Mesenchymal stem cell (in vitro differentiated cells and primary cell): ENCODE measurements around the gene HTRA2.

Source experiments
- DNase-seq: peaks from one replicate; pipeline ENCODE4 v3.0.0-alpha.2; 2013
- H2AFZ ChIP-seq: one replicate; pipeline ENCODE4 v1.6.1; 2013; ENCODE audit warnings: low read depth, mild to moderate bottlenecking, control low read depth, inconsistent platforms, low read length, moderate library complexity
- H2AK5ac ChIP-seq: 2 replicates; pipeline ENCODE4 v1.6.1; 2013; ENCODE audit warnings: low read length, moderate library complexity, mild to moderate bottlenecking, inconsistent platforms; ENCODE audit not compliant: severe bottlenecking
- H2BK120ac ChIP-seq: one replicate; pipeline ENCODE4 v1.6.1; 2013; ENCODE audit warnings: low read depth, mild to moderate bottlenecking, inconsistent platforms, low read length, moderate library complexity
- H2BK12ac ChIP-seq, 2 experiments: one replicate each; pipeline ENCODE4 v1.6.1; 2013; ENCODE audit warnings: inconsistent platforms in 2 of 2, low read length in 2 of 2, mild to moderate bottlenecking in 2 of 2, moderate library complexity in 2 of 2, control low read depth in 1 of 2
- H2BK15ac ChIP-seq: one replicate; pipeline ENCODE4 v1.6.1; 2013; ENCODE audit warnings: mild to moderate bottlenecking, low read depth, inconsistent platforms; ENCODE audit not compliant: poor library complexity, severe bottlenecking
- H2BK5ac ChIP-seq: 2 replicates; pipeline ENCODE4 v1.6.1; 2013; ENCODE audit warnings: low read depth, mild to moderate bottlenecking, low read length, control low read depth, inconsistent platforms; ENCODE audit not compliant: poor library complexity, severe bottlenecking
- H3K14ac ChIP-seq, 2 experiments: one replicate each; pipeline ENCODE4 v1.6.1; 2013; ENCODE audit warnings: inconsistent platforms in 2 of 2, low read length in 2 of 2, control low read depth in 1 of 2, mild to moderate bottlenecking in 1 of 2, moderate library complexity in 1 of 2
- H3K18ac ChIP-seq, 2 experiments: one replicate each; pipeline ENCODE4 v1.6.1; 2013; ENCODE audit warnings: inconsistent platforms in 2 of 2, low read length in 2 of 2, control low read depth in 1 of 2, low read depth in 1 of 2, mild to moderate bottlenecking in 1 of 2
- H3K23ac ChIP-seq, 2 experiments: one replicate each; pipeline ENCODE4 v1.6.1; 2013; ENCODE audit warnings: inconsistent platforms in 2 of 2, low read length in 2 of 2, mild to moderate bottlenecking in 2 of 2, moderate library complexity in 2 of 2, control low read depth in 1 of 2
- H3K27ac ChIP-seq: 2 replicates; pipeline ENCODE4 v1.5.1; 2013; ENCODE audit warnings: mild to moderate bottlenecking, moderate library complexity, low read length, control low read depth, inconsistent platforms; ENCODE audit not compliant: poor library complexity, severe bottlenecking
- H3K27me3 ChIP-seq, 2 experiments: 2 replicates each; pipeline versions ENCODE4 v1.6.1 to v1.7.0; 2013; ENCODE audit warnings: low read length in 2 of 2, mild to moderate bottlenecking in 2 of 2, moderate library complexity in 2 of 2, control low read depth in 1 of 2, inconsistent platforms in 1 of 2; ENCODE audit not compliant: control insufficient read depth in 1 of 2, insufficient read depth in 1 of 2
- H3K36me3 ChIP-seq, 2 experiments: 2 replicates each; pipeline versions ENCODE4 v1.6.1 to v1.7.0; 2013; ENCODE audit warnings: low read length in 2 of 2, control low read depth in 1 of 2, inconsistent platforms in 1 of 2, low read depth in 1 of 2, mild to moderate bottlenecking in 1 of 2; ENCODE audit not compliant: insufficient read depth in 2 of 2, control insufficient read depth in 1 of 2
- H3K4ac ChIP-seq, 2 experiments: one replicate each; pipeline ENCODE4 v1.6.1; 2013; ENCODE audit warnings: inconsistent platforms in 2 of 2, low read length in 2 of 2, mild to moderate bottlenecking in 2 of 2, moderate library complexity in 2 of 2, control low read depth in 1 of 2, low read depth in 1 of 2
- H3K4me1 ChIP-seq: 2 replicates; pipeline ENCODE4 v1.6.1; 2013; ENCODE audit warnings: low read depth, low read length, control low read depth; ENCODE audit not compliant: control insufficient read depth, insufficient read depth
- H3K4me2 ChIP-seq: 2 replicates; pipeline ENCODE4 v1.6.1; 2013; ENCODE audit warnings: low read length, mild to moderate bottlenecking, inconsistent platforms; ENCODE audit not compliant: poor library complexity, severe bottlenecking
- H3K4me3 ChIP-seq, 2 experiments: 2 replicates each; pipeline versions ENCODE4 v1.5.1 to v1.7.0; 2013; ENCODE audit warnings: low read length in 2 of 2, mild to moderate bottlenecking in 2 of 2, control low read depth in 1 of 2, low read depth in 1 of 2; ENCODE audit not compliant: insufficient read depth in 1 of 2
- H3K79me1 ChIP-seq: replicated peaks from 2 replicates; pipeline ENCODE4 v1.6.1; 2013; ENCODE audit warnings: mild to moderate bottlenecking, control low read depth, low read length, inconsistent platforms; ENCODE audit not compliant: poor library complexity, severe bottlenecking
- H3K9ac ChIP-seq: 2 replicates; pipeline ENCODE4 v1.7.0; 2013; ENCODE audit warnings: mild to moderate bottlenecking, low read length, moderate library complexity
- H3K9me3 ChIP-seq: 2 replicates; pipeline ENCODE4 v1.7.0; 2013; ENCODE audit warnings: mild to moderate bottlenecking, low read length; ENCODE audit not compliant: control insufficient read depth
- H4K8ac ChIP-seq: one replicate; pipeline ENCODE4 v1.6.1; 2013; ENCODE audit warnings: inconsistent platforms, mild to moderate bottlenecking, low read length, moderate library complexity
- H4K91ac ChIP-seq: one replicate; pipeline ENCODE4 v1.6.1; 2013; ENCODE audit warnings: mild to moderate bottlenecking, low read length, inconsistent platforms
- WGBS: methylation state at CpG from one replicate; pipeline ENCODE4 v1.1.7; 2013; ENCODE audit warnings: mixed read lengths; 5-methylcytosine and 5-hydroxymethylcytosine counted together

Gene HTRA2

DNA sequence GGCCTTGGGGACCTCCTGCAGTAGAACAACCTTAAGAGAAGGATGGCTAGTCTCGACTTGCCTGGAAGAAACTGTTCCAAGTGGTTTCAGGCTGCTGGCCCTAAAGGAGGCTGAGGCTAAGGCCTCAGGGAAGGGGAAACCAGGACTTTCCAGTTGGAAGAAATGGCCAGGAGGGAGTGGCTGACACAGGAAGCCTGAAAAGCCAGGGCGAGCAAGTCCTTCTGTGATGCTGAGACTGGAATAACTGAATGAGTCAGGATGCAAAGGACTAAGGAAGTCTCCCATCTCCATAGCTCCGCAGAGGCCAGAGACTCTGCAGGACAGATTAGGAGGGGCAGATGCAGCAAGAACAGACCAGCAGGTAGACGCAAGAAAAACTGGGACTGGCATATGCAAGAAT is 7.4 kb downstream of the HTRA2 start:
- H4K8ac ChIP-seq, result no peak overlapping the region
- DNase-seq, result no peak
- H3K23ac ChIP-seq, result no peak overlapping the region
- no peak overlapping the region for H3K18ac ChIP-seq
- no peak overlapping the region for H3K4ac ChIP-seq
- H3K4me1 ChIP-seq, result no peaks in the 10 kb centered on the region
- H3K14ac ChIP-seq, result no peak overlapping the region
- no peak overlapping the region for H2BK12ac ChIP-seq
- H3K4me3 ChIP-seq, result no peak overlapping the region
- no peak overlapping the region for H2AFZ ChIP-seq
- H3K9ac ChIP-seq, result peak overlapping the region; percentile 25
- peaks cover 3% of the 10 kb centered on the region for H3K79me1 ChIP-seq
- no peak overlapping the region for H4K91ac ChIP-seq
- no peak overlapping the region for H2AK5ac ChIP-seq
- no peak overlapping the region for H2BK5ac ChIP-seq
- no peak overlapping the region for H2BK15ac ChIP-seq
- no peaks in the 10 kb centered on the region for H3K9me3 ChIP-seq
- H3K36me3 ChIP-seq, result peaks cover 19 to 21% of the 10 kb centered on the region in 2 experiments
- 67% methylated on average over 4 of the region's 4 CpGs for WGBS
- H2BK120ac ChIP-seq, result no peak overlapping the region
- H3K27me3 ChIP-seq, result peaks cover 0 to 5% of the 10 kb centered on the region in 2 experiments
- no peak overlapping the region for H3K4me2 ChIP-seq
- no peak overlapping the region for H3K27ac ChIP-seq

DNA sequence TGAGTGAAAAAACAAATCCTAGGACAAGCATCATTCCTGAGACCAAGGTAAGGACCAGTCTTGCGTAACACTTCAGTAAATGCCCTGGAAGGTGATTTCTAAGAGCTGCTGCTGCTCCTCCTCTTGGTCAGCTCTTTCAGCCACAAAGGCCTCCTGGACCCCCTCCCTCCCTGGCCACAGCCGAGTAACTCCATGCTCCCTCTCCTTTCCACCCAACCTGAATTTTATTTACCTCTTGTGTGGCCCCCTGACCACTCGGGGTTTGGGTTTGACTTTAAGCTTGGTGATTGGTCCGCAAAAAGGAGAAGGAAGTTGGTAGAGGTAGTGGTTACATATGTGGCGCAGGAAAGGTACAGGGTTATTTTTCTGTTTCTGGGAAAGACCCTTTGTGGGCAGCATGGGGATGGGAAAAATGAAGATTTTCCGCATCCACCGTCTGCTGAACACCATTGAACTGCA is 9.2 kb downstream of the HTRA2 start:
- Histone ChIP-seq H4K91ac (no peak overlapping the region), H3K18ac (no peak overlapping the region), H2BK5ac (no peak overlapping the region), H2AK5ac (no peak overlapping the region), H4K8ac (no peak overlapping the region), H3K23ac (no peak overlapping the region), H3K79me1 (no peaks in the 10 kb centered on the region), H3K4me1 (no peaks in the 10 kb centered on the region), H3K27ac (no peak overlapping the region), H3K4ac (no peak overlapping the region), H3K27me3 (peaks cover 0 to 5% of the 10 kb centered on the region in 2 experiments), H2BK15ac (no peak overlapping the region), H2BK120ac (no peak overlapping the region), H3K9ac (no peak overlapping the region), H2AFZ (no peak overlapping the region), H3K4me3 (no peak overlapping the region), H2BK12ac (no peak overlapping the region), H3K36me3 (peaks cover 4 to 7% of the 10 kb centered on the region in 2 experiments), H3K9me3 (no peaks in the 10 kb centered on the region), H3K14ac (no peak overlapping the region), H3K4me2 (no peak overlapping the region)
- DNase-seq, result no peak
- 96% methylated on average over 7 of the region's 7 CpGs for WGBS

DNA sequence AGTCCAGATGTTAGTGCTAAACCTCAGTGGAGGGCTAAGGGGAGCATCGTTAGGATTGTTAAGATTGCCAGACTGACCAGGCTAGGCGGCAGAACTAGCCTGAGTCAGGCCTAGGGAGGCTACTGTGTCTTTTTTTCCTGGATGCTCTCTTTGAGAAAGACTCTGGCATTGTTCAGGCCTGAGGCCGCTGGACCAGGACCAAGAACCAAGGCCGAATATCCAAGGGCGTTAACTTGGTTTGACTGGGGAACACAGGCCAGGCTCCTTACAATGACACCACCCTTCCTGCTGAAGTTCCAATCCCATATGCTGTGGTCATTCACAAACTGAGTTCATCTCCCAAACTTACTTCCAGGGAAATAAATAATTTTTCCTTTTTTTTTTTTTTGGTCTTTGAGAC is 10.6 kb downstream of the HTRA2 start:
- Histone ChIP-seq H3K79me1 (no peaks in the 10 kb centered on the region), H3K27ac (no peak overlapping the region), H3K4me3 (peak overlapping the region in 1 of 2 experiments; percentile 3), H3K23ac (no peak overlapping the region), H4K8ac (no peak overlapping the region), H3K9ac (peak overlapping the region; percentile 52), H2BK120ac (no peak overlapping the region), H3K4ac (no peak overlapping the region), H3K36me3 (no peaks in the 10 kb centered on the region), H2BK15ac (no peak overlapping the region), H3K14ac (no peak overlapping the region), H3K27me3 (peaks cover 0 to 5% of the 10 kb centered on the region in 2 experiments), H2AK5ac (no peak overlapping the region), H2AFZ (no peak overlapping the region), H2BK12ac (no peak overlapping the region), H4K91ac (no peak overlapping the region), H3K18ac (no peak overlapping the region), H3K4me1 (no peaks in the 10 kb centered on the region), H3K9me3 (no peaks in the 10 kb centered on the region), H2BK5ac (no peak overlapping the region), H3K4me2 (no peak overlapping the region)
- WGBS, result 95% methylated on average over 5 of the region's 5 CpGs
- DNase-seq, result no peak

DNA sequence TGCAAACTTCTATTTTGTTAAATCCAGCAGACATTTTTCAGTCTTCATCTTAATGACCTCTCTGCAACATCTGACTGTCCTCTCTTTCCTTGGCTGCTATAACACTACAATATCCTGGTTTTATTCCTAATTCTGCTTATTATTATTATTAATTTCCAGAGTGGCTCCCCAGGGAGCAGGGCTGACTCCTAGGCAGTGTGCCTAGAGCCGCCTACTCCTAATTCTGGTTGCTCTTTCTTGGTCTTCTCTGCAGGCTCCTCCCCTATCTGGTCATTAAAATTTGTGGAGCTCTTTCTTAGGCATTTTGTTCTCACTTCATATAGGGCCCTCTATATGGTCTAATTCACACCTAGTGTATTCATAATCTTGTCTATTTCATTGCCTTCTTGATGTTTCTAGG is 13.2 kb downstream of the HTRA2 start:
- Histone ChIP-seq H2BK120ac (no peak overlapping the region), H2AFZ (no peak overlapping the region), H3K23ac (no peak overlapping the region), H4K8ac (no peak overlapping the region), H2BK12ac (no peak overlapping the region), H3K27ac (no peak overlapping the region), H3K14ac (no peak overlapping the region), H2AK5ac (no peak overlapping the region), H2BK5ac (no peak overlapping the region), H3K36me3 (no peaks in the 10 kb centered on the region), H3K4me1 (no peaks in the 10 kb centered on the region), H3K79me1 (no peaks in the 10 kb centered on the region), H3K18ac (no peak overlapping the region), H3K9ac (no peak overlapping the region), H3K27me3 (peaks cover 0 to 5% of the 10 kb centered on the region in 2 experiments), H4K91ac (no peak overlapping the region), H3K4ac (no peak overlapping the region), H3K4me3 (no peak overlapping the region), H3K9me3 (no peaks in the 10 kb centered on the region), H2BK15ac (no peak overlapping the region), H3K4me2 (no peak overlapping the region)
- 100% methylated on average over 1 of the region's 1 CpG for WGBS
- DNase-seq, result no peak
